SK-N-SH treated with all-trans-retinoic acid at 6 μM for 48 hours (cell line): Measurements from ENCODE around the gene TMEM52B.
A peak's percentile ranks its signal among the peaks of the same experiment; 100 is the strongest.

Experiments
- ATAC-seq: fragments of 200-7000 bp; cut with Tn5 transposase; 3 replicates; pipeline ENCODE4 v1.9.1; 2020; ENCODE audit warnings: mild to moderate bottlenecking, moderate library complexity
- BACH2 ChIP-seq: fragments of 250-450 bp; sonication (Bioruptor Pico); IDR thresholded peaks from 2 replicates; pipeline ENCODE4 v1.9.0; 2021; ENCODE audit warnings: mild to moderate bottlenecking, borderline replicate concordance
- CSDC2 ChIP-seq: fragments of 250-450 bp; sonication (Bioruptor Pico); IDR thresholded peaks from 2 replicates; pipeline ENCODE4 v1.5.0; 2020; ENCODE audit warnings: mild to moderate bottlenecking, moderate library complexity
- GLIS3 ChIP-seq: fragments of 250-450 bp; sonication (Bioruptor Pico); IDR thresholded peaks from 2 replicates; pipeline ENCODE4 v1.5.0; 2020; ENCODE audit warnings: mild to moderate bottlenecking, moderate library complexity
- ISL1 ChIP-seq: fragments of 250-450 bp; sonication (Bioruptor Pico); IDR thresholded peaks from 2 replicates; pipeline ENCODE4 v2.1.2; 2022; ENCODE audit warnings: mild to moderate bottlenecking, moderate library complexity
- OSR1 ChIP-seq: fragments of 250-450 bp; sonication (Bioruptor Pico); IDR thresholded peaks from 2 replicates; pipeline ENCODE4 v1.8.0; 2022; ENCODE audit warnings: moderate library complexity, mild to moderate bottlenecking, inconsistent platforms
- PATZ1 ChIP-seq: fragments of 250-450 bp; sonication (Bioruptor Pico); IDR thresholded peaks from 2 replicates; pipeline ENCODE4 v1.8.0; 2020; ENCODE audit warnings: mild to moderate bottlenecking, moderate library complexity, borderline replicate concordance
- PPARA ChIP-seq: fragments of 250-450 bp; sonication (Bioruptor Pico); IDR thresholded peaks from 2 replicates; pipeline ENCODE4 v1.5.0; 2020; ENCODE audit warnings: mild to moderate bottlenecking, borderline replicate concordance
- RARB ChIP-seq: fragments of 250-450 bp; sonication (Bioruptor Pico); IDR thresholded peaks from 2 replicates; pipeline ENCODE4 v1.8.0; 2021; ENCODE audit warnings: mild to moderate bottlenecking, moderate library complexity
- SNAI2 ChIP-seq: fragments of 250-450 bp; sonication (Bioruptor Pico); IDR thresholded peaks from 2 replicates; pipeline ENCODE4 v1.5.0; 2020; ENCODE audit warnings: mild to moderate bottlenecking, moderate library complexity
- TCF4 ChIP-seq: fragments of 250-450 bp; sonication (Bioruptor Pico); IDR thresholded peaks from 2 replicates; pipeline ENCODE4 v1.8.0; 2021; ENCODE audit warnings: mild to moderate bottlenecking, moderate library complexity, borderline replicate concordance
- TOX ChIP-seq: fragments of 250-450 bp; sonication (Bioruptor Pico); IDR thresholded peaks from 2 replicates; pipeline ENCODE4 v1.8.0; 2021; ENCODE audit warnings: mild to moderate bottlenecking, moderate library complexity, borderline replicate concordance
- ZC3H10 ChIP-seq: fragments of 250-450 bp; sonication (Bioruptor Pico); IDR thresholded peaks from 2 replicates; pipeline ENCODE4 v1.5.1; 2021; ENCODE audit warnings: mild to moderate bottlenecking, moderate library complexity
- ZFP3 ChIP-seq: fragments of 250-450 bp; sonication (Bioruptor Pico); IDR thresholded peaks from 2 replicates; pipeline ENCODE4 v1.5.0; 2020; ENCODE audit warnings: mild to moderate bottlenecking, moderate library complexity
- ZFP30 ChIP-seq: fragments of 450-650 bp; formaldehyde crosslinking; IDR thresholded peaks from 2 replicates; pipeline ENCODE4 v1.5.0; 2022; ENCODE audit warnings: mild to moderate bottlenecking, moderate library complexity
- ZNF565 ChIP-seq: fragments of 450-650 bp; formaldehyde crosslinking; conservative IDR thresholded peaks from 2 replicates; pipeline ENCODE4 v1.5.0; 2020; ENCODE audit warnings: low read depth, mild to moderate bottlenecking, moderate library complexity
- ZNF70 ChIP-seq: fragments of 450-650 bp; formaldehyde crosslinking; IDR thresholded peaks from 2 replicates; pipeline ENCODE4 v1.5.0; 2020; ENCODE audit warnings: mild to moderate bottlenecking, moderate library complexity
- ZNF8 ChIP-seq: fragments of 450-650 bp; formaldehyde crosslinking; IDR thresholded peaks from 2 replicates; pipeline ENCODE4 v1.5.0; 2020; ENCODE audit warnings: mild to moderate bottlenecking, moderate library complexity
- TF ChIP-seq, protein P1 (sequence below): fragments of 250-450 bp; sonication (Bioruptor Pico); IDR thresholded peaks from 2 replicates; pipeline ENCODE4 v1.8.0; 2021; ENCODE audit warnings: low read depth, mild to moderate bottlenecking, moderate library complexity, borderline replicate concordance
- TF ChIP-seq, protein P2 (sequence below): fragments of 250-450 bp; sonication (Bioruptor Pico); IDR thresholded peaks from 2 replicates; pipeline ENCODE4 v1.5.0; 2020; ENCODE audit warnings: mild to moderate bottlenecking, moderate library complexity
- TF ChIP-seq, protein P3 (sequence below): fragments of 250-450 bp; sonication (Bioruptor Pico); IDR thresholded peaks from 2 replicates; pipeline ENCODE4 v1.5.1; 2020; ENCODE audit warnings: low read depth, mild to moderate bottlenecking, moderate library complexity
- TF ChIP-seq, protein P4 (sequence below): fragments of 250-450 bp; sonication (Bioruptor Pico); IDR thresholded peaks from 2 replicates; pipeline ENCODE4 v1.5.1; 2021; ENCODE audit warnings: mild to moderate bottlenecking, moderate library complexity

Gene TMEM52B

GRCh38 chr12:10135126-10135525 lies 43.7 kb upstream of the TMEM52B start:
- ATAC-seq, result no peak

DNA sequence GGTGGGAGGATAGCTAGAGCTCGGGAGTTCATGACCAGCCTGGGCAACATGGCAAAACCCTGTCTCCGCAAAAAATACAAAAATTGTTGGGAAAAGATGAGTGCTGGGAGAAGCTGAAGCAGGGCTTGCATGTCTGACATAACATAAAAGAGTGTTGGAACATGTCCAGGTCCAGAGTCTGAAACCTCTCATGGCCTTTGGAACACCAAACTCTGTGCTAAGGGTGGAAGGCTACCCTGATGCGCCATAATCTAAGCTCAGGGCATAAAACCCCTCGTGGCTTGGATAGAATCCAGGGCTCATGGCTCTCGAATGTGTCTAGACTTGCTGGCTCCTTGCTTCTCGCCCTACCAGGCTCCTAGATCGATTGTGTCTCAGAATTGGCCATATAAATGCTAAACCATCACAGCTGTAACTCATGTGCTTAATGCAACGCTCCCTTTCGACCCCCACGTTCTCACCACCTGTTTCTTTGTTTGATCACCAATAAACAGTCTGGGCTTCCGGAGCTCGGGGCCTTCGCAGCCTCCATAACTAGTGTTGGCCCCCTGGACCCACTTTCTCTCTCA lies 42.1 kb upstream of the TMEM52B start:
- no peak for ATAC-seq

More at GRCh38 chr12:10135126-10135525, 43.7 kb upstream of the TMEM52B start:
- TF ChIP-seq ZNF565 (CRISPR knock-in tag) (no peak), TOX (CRISPR knock-in tag) (no peak), ZFP3 (CRISPR knock-in tag) (no peak), ZC3H10 (CRISPR knock-in tag) (no peak), RARB (CRISPR knock-in tag) (no peak)
- TF ChIP-seq, protein P1, sequence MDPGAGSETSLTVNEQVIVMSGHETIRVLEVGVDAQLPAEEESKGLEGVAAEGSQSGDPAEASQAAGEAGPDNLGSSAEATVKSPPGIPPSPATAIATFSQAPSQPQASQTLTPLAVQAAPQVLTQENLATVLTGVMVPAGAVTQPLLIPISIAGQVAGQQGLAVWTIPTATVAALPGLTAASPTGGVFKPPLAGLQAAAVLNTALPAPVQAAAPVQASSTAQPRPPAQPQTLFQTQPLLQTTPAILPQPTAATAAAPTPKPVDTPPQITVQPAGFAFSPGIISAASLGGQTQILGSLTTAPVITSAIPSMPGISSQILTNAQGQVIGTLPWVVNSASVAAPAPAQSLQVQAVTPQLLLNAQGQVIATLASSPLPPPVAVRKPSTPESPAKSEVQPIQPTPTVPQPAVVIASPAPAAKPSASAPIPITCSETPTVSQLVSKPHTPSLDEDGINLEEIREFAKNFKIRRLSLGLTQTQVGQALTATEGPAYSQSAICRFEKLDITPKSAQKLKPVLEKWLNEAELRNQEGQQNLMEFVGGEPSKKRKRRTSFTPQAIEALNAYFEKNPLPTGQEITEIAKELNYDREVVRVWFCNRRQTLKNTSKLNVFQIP (CRISPR knock-in tag), result no peak

DNA sequence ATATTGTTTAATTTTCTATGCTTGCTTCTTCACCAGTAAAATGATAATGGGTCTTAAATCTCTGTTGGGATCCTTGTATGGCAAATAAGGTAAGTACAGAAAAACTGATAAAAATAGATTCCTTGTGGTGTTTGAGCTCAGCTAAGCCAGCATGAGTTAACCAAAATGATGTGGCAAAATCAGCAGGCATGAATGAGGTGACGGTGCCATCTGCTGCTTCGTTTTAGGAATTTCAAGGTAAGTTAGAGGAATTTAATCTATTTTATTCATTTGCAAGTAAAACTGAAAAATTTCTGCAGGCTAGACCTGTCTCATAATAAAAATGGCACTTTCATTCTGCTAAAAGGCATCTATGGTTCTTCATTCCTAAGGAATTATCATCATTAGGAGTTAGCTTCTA lies 38.8 kb upstream of the TMEM52B start:
- ATAC-seq, result 0 out of 3 replicates have a peak, but pooled peaks have one; percentile 20
- TF ChIP-seq, protein P2, sequence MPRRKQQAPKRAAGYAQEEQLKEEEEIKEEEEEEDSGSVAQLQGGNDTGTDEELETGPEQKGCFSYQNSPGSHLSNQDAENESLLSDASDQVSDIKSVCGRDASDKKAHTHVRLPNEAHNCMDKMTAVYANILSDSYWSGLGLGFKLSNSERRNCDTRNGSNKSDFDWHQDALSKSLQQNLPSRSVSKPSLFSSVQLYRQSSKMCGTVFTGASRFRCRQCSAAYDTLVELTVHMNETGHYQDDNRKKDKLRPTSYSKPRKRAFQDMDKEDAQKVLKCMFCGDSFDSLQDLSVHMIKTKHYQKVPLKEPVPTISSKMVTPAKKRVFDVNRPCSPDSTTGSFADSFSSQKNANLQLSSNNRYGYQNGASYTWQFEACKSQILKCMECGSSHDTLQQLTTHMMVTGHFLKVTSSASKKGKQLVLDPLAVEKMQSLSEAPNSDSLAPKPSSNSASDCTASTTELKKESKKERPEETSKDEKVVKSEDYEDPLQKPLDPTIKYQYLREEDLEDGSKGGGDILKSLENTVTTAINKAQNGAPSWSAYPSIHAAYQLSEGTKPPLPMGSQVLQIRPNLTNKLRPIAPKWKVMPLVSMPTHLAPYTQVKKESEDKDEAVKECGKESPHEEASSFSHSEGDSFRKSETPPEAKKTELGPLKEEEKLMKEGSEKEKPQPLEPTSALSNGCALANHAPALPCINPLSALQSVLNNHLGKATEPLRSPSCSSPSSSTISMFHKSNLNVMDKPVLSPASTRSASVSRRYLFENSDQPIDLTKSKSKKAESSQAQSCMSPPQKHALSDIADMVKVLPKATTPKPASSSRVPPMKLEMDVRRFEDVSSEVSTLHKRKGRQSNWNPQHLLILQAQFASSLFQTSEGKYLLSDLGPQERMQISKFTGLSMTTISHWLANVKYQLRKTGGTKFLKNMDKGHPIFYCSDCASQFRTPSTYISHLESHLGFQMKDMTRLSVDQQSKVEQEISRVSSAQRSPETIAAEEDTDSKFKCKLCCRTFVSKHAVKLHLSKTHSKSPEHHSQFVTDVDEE, result no peak
- no peak for TF ChIP-seq CSDC2 (CRISPR knock-in tag)
- no peak for TF ChIP-seq ZC3H10 (CRISPR knock-in tag)
- no peak for TF ChIP-seq ZNF70 (CRISPR knock-in tag)
- TF ChIP-seq, protein P3, sequence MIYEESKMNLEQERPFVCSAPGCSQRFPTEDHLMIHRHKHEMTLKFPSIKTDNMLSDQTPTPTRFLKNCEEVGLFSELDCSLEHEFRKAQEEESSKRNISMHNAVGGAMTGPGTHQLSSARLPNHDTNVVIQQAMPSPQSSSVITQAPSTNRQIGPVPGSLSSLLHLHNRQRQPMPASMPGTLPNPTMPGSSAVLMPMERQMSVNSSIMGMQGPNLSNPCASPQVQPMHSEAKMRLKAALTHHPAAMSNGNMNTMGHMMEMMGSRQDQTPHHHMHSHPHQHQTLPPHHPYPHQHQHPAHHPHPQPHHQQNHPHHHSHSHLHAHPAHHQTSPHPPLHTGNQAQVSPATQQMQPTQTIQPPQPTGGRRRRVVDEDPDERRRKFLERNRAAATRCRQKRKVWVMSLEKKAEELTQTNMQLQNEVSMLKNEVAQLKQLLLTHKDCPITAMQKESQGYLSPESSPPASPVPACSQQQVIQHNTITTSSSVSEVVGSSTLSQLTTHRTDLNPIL (CRISPR knock-in tag), result no peak
- TF ChIP-seq ISL1 (CRISPR knock-in tag), result no peak
- no peak for TF ChIP-seq GLIS3 (CRISPR knock-in tag)
- no peak for TF ChIP-seq BACH2 (CRISPR knock-in tag)

More for the DNA sequence above, 42.1 kb upstream of the TMEM52B start:
- no peak for TF ChIP-seq ZNF8 (CRISPR knock-in tag)
- TF ChIP-seq, protein P2, result no peak
- no peak for TF ChIP-seq TCF4 (CRISPR knock-in tag)
- no peak for TF ChIP-seq ZC3H10 (CRISPR knock-in tag)
- no peak for TF ChIP-seq PATZ1
- no peak for TF ChIP-seq PPARA
- TF ChIP-seq ZFP30 (CRISPR knock-in tag), result no peak
- TF ChIP-seq BACH2 (CRISPR knock-in tag), result no peak
- no peak for TF ChIP-seq OSR1 (CRISPR knock-in tag)
- no peak for TF ChIP-seq GLIS3 (CRISPR knock-in tag)
- TF ChIP-seq, protein P4, sequence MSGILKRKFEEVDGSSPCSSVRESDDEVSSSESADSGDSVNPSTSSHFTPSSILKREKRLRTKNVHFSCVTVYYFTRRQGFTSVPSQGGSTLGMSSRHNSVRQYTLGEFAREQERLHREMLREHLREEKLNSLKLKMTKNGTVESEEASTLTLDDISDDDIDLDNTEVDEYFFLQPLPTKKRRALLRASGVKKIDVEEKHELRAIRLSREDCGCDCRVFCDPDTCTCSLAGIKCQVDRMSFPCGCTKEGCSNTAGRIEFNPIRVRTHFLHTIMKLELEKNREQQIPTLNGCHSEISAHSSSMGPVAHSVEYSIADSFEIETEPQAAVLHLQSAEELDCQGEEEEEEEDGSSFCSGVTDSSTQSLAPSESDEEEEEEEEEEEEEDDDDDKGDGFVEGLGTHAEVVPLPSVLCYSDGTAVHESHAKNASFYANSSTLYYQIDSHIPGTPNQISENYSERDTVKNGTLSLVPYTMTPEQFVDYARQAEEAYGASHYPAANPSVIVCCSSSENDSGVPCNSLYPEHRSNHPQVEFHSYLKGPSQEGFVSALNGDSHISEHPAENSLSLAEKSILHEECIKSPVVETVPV (CRISPR knock-in tag), result no peak
- no peak for TF ChIP-seq SNAI2 (CRISPR knock-in tag)
- no peak for TF ChIP-seq ISL1 (CRISPR knock-in tag)
- TF ChIP-seq, protein P1 (CRISPR knock-in tag), result no peak
- TF ChIP-seq RARB (CRISPR knock-in tag), result no peak
